Kidney capillary endothelial cell (primary cell): Measurements from ENCODE around the gene PSMG4.

Source experiments
- DNase-seq: peaks from one replicate; pipeline ENCODE4 v3.0.0-alpha.2; 2018; ENCODE audit warnings: low spot score

The PSMG4 gene

DNA sequence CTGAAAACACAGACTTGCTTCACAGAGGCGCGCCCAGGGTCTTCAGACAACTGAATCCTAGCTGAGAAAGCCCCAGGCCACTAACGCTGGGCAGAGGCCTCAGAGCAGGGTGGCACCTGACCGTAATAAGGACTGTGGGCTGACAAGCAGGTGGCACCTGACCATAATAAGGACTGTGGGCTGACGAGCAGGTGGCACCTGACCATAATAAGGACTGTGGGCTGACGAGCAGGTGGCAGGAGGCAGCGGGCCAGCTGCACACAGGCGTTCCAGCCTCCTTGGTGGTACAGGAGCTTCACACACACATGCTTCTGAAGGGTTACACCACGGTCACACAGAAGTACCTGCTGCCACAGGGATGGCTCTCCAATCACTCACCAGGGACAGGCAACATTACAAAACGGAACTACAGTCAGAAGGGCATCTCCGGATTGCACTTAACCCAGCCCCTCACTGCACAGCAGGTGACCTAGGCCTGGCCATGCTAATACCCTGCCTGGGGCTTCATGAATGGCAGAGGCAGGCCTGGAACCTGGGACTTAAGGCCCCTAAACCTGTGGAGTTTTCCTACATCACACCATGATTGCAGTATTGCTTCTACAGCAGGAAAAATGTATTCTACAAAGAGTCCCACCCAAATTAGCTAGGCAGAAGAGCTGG, 50.8 kb downstream of the PSMG4 start:
- no peak for DNase-seq

DNA sequence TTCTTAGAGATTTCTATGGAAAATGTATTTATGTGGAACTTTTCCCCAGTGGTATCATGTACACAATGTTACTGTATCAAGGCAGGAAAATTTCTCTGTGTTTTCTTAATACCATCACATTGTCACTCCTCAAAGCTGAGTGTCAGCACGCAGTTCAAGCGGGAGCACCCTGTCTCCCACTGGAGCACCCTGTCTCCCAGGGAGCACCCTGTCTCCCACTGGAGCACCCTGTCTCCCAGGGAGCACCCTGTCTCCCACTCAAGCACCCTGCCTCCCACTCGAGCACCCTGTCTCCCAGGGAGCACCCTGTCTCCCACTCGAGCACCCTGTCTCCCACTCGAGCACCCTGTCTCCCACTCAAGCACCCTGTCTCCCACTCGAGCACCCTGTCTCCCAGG, 51.3 kb downstream of the PSMG4 start:
- no peak for DNase-seq

DNA sequence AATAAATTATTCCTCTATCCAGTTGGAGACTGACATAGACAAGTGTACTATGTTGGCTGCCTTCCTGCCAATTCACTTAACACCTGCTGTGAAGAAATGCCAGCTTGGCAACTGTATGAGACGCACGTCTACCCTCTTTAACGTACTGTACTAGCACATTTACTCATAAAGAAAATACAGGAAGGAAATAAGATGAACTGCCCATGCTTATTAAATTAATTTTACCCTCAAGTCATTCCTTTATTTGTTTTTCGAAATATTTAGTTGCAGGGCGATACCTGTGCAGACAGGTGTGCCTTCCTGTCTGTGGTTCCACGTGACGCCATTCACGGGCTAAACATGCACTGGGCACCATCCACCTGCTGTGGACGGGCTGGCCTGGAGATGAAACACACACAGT, 52.0 kb downstream of the PSMG4 start:
- DNase-seq = no peak

DNA sequence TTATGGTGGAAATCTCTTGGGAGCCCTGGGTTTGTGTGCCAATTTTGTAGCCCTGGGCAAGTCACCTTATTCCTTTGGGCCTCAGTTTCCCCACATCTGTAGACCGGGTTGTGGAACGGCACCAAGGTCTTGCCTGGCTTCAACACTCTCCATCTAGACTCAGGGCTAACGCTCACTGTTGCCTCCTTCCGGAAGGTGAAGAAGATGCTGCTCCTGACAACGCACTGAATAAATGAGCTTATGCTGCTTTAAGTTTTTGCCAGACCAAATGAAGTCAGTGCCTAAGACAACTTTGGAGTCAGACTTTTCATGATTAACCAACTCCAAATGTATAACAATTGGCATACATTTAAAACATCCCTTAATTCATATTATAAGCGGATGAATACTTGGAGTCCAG, 53.1 kb downstream of the PSMG4 start:
- no peak for DNase-seq

DNA sequence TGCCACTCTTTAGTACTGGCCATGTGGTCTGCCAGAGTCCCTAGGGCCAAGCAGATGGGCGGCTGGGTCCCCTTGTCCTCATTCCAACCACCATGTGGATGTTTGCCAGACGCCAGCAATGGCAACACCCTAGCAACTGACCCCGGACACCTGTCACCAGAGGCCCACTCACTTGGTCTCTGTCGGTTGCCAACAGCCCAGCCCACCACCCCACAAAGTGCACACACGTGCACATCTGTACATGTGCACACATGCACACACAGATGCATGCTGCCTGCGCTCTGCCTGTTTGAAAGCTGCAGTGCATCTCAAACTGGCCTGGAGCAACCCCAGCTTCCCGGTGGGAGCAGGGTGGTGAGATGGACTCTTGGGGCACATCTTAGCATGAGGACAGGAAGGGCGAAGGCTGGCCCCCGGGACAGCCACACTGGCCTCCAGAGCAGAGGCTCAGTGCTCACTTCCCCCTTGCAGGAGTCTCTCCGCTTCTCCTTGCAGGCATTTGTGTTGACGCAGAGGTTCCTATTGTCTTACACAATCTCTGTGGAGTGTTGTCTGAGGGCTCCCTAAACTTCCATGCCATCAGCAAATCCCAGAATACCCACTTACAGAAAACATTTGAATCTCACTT, 54.0 kb downstream of the PSMG4 start:
- no peak for DNase-seq

DNA sequence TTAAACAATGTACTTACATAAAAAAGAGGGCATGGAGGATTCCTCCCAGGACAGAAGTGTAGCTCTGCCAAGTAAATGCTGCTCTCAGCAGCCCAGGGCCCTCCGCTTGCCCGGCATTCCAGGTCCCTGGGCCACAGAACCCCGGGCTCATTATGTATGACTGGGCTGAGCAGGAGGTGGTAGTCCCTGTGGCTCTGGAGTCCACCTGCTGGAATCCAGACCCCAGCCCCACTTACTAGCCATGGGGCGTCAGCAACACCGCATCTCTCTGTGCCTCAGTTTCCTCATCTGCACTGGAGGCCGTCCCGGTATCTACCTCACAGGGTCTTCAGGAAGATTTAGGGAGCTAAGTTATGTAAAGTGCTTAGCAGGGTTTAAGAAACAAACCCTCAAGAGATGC, 55.4 kb downstream of the PSMG4 start:
- no peak for DNase-seq

DNA sequence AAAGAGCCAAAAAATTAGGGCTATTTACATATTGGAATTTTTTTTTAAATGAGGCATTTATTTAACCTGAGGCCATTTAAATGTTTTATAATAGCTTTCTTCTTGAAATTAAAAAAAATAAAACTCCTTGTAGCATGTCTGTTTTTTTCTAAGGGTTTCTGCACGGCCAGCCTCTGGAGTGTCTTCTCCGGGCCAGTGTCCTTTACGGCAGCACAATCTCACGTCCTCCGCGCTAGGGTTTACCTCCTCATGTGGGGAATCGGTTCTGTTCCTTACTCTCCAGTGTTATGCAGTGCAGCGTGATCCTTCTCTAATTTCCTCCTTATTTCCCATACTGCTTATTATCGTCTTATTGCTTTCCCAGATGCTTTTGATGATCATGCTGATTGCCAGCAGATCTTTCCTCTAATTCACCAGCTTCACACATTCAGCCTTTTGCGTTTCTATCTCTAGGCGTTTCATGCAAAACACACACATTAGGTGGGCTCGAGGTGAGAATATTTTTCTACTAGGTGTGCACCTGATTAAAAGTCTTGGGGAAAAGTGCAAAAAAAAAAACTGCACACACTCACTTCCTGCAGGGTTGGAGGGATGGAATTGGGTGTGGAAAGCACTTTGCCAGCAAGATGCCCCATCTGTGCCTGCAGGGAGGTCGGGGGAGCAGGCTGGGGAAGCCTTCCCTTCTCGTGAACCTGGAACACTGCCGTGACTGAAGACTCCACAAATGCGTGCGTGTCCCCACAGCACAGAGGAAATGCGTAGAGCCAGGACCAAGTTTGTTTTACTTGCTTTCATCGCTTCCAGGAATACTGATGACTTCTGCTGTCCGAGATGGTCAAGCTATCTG, 56.1 kb downstream of the PSMG4 start:
- DNase-seq = no peak

DNA sequence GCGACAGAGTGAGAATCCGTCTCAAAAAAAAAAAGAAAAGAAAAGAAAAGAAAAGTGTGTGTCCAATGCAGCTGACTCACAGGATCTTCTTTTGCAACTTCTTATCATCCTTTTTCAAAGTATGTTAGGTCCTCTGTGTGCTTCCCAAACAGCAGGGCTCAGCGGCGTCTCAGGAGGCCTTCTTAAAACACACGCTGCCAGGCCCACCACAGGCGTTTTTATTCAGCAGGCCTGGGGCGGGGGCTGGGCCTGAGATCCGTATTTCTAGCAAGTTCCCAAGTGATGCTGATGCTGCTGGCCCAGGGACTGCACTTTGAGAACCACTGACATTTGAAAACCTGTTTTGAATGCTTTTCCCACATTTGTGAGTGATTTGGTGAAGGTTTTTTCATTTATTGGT, 57.1 kb downstream of the PSMG4 start:
- DNase-seq = no peak

DNA sequence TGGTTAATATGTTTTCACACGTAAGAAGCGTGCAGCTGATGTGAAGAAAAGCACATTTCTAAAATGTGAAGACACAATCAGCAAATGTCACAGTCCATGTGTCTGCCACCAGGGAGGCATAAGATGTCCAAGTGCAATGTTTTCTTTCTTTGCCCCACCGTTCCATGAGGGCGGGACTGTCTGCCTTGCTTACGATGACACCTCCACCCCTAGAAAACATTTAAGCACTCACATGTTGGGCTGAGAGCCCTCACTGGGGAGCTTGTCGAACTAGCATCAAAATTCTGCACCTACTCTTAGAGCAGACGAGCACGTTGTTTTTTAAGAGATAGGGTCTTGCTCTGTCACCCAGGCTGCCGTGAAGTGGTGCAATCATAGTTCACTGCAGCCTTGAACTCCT, 57.6 kb downstream of the PSMG4 start:
- DNase-seq = no peak

DNA sequence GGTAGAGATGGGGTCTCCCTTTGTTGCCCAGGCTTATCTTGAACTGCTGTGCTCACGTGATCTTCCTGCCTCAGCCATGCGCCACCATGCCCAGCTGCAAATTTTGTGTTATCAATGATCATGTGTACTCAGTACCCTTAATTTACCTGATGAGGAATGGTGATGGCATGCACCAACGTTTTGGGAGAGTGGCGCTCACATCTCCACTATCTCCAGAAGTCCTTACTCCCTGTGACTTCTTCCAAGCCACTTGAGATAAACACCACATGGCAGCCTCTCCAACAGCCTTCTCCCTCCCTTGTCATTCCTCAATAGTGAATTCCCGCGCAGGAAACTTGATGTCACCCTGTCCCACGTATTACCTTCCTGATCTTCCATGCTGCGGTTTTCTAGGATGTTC, 58.1 kb downstream of the PSMG4 start:
- DNase-seq = no peak
